GM18508 (cell line): ENCODE results near the gene DHDH.
"Not testable (repeated sequence)": the region's sequence is repeated elsewhere in the genome, so short reads cannot be mapped to it uniquely, and the experiment has no call there.

ENCODE experiments used
- ATAC-seq: cut with Tn5 transposase; IDR thresholded peaks from one replicate; pipeline ENCODE4 v1.9.1; 2021; ENCODE audit warnings: moderate number of reproducible peaks; ENCODE audit not compliant: insufficient read depth, unreplicated experiment

DHDH gene

GRCh38 chr19:48933382-48933932 is at the start of gene DHDH:
Gene DHDH (plus strand): TSS chr19:48933699. CDS start chr19:48933722, 23 bp downstream.
- ATAC-seq, result no peak

- no peak for ATAC-seq
Observed at GRCh38 chr19:48883726-48884125, 49.8 kb upstream of the DHDH start.

- no peak for ATAC-seq
Observed at GRCh38 chr19:48887861-48888612, 45.5 kb upstream of the DHDH start.

GRCh38 chr19:48889496-48889895 is 44.0 kb upstream of the DHDH start:
- not testable (repeated sequence) for ATAC-seq

- ATAC-seq, result no peak
Observed at GRCh38 chr19:48890551-48890950, 42.9 kb upstream of the DHDH start.

- no peak for ATAC-seq
Observed at GRCh38 chr19:48895226-48895625, 38.3 kb upstream of the DHDH start.

GRCh38 chr19:48896191-48896720 is 37.2 kb upstream of the DHDH start:
- ATAC-seq, result no peak

GRCh38 chr19:48897181-48897580 is 36.3 kb upstream of the DHDH start:
- ATAC-seq, result no peak

GRCh38 chr19:48899386-48899749 is 34.1 kb upstream of the DHDH start:
- ATAC-seq, result not testable (repeated sequence)

GRCh38 chr19:48899781-48900476 is 33.6 kb upstream of the DHDH start, which contains the start of gene NUCB1:
Gene NUCB1 (plus strand): TSS chr19:48900312. CDS start chr19:48900797, 485 bp downstream.
- no peak for ATAC-seq

- no peak for ATAC-seq
Observed at GRCh38 chr19:48900477-48901406, 32.8 kb upstream of the DHDH start.

GRCh38 chr19:48902291-48902690 is 31.2 kb upstream of the DHDH start:
- ATAC-seq, result not testable (repeated sequence)

- ATAC-seq, result not testable (repeated sequence)
Observed at GRCh38 chr19:48903788-48904187, 29.7 kb upstream of the DHDH start.

- ATAC-seq, result no peak
Observed at GRCh38 chr19:48905664-48906063, 27.8 kb upstream of the DHDH start.

GRCh38 chr19:48906324-48906723 is 27.2 kb upstream of the DHDH start:
- ATAC-seq, result no peak

GRCh38 chr19:48907671-48908070 is 25.8 kb upstream of the DHDH start:
- ATAC-seq, result no peak

GRCh38 chr19:48909424-48910077 is 23.9 kb upstream of the DHDH start:
- ATAC-seq, result not testable (repeated sequence)

GRCh38 chr19:48910803-48911202 is 22.7 kb upstream of the DHDH start:
- ATAC-seq, result no peak

- ATAC-seq, result no peak
Observed at GRCh38 chr19:48913114-48913889, 20.2 kb upstream of the DHDH start.
